PC-3 (cell line): Measurements from ENCODE around the gene GPR82.

Source experiments
- EZH2 ChIP-seq: fragments of 300-600 bp; sonication (generic); IDR thresholded peaks from one replicate; pipeline ENCODE4 v1.6.1; 2017; ENCODE audit warnings: antibody characterized with exemption, mild to moderate bottlenecking, low read length; ENCODE audit not compliant: unreplicated experiment
- EZH2phosphoT487 ChIP-seq: fragments of 300-600 bp; sonication (generic); IDR thresholded peaks from 2 replicates; pipeline ENCODE4 v1.6.1; 2018; ENCODE audit warnings: mild to moderate bottlenecking, antibody characterized with exemption, low read length, borderline replicate concordance
- TF ChIP-seq, protein P1 (sequence below): fragments of 300-600 bp; sonication (generic); conservative IDR thresholded peaks from 2 replicates; pipeline ENCODE4 v1.5.1; 2017; ENCODE audit warnings: antibody characterized with exemption, low read depth, mild to moderate bottlenecking, low read length

DNA sequence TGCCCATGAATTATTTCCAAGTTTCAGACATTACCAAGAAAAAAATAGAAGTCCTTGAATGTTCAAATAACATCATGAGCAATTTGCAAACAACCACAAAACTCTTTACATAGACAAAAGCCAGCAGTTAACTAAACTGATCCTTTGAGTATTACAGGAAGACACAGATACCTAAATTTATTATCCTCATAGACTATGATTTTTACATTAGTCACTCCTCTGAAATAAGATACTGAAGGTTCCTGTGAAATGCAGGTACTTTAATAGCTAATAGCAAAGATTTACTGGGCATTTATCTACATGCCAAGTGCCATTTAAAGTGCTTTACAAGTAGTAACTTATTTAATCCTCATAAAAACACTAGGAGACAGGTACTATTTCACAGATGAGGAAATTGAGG, 37.7 kb downstream of the GPR82 start:
- TF ChIP-seq EZH2 (no peak), EZH2phosphoT487 (no peak)
- TF ChIP-seq, protein P1, sequence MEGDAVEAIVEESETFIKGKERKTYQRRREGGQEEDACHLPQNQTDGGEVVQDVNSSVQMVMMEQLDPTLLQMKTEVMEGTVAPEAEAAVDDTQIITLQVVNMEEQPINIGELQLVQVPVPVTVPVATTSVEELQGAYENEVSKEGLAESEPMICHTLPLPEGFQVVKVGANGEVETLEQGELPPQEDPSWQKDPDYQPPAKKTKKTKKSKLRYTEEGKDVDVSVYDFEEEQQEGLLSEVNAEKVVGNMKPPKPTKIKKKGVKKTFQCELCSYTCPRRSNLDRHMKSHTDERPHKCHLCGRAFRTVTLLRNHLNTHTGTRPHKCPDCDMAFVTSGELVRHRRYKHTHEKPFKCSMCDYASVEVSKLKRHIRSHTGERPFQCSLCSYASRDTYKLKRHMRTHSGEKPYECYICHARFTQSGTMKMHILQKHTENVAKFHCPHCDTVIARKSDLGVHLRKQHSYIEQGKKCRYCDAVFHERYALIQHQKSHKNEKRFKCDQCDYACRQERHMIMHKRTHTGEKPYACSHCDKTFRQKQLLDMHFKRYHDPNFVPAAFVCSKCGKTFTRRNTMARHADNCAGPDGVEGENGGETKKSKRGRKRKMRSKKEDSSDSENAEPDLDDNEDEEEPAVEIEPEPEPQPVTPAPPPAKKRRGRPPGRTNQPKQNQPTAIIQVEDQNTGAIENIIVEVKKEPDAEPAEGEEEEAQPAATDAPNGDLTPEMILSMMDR: no peak
